DMS79 (cell line): ENCODE results near the gene SMNDC1.
"Not testable (repeated sequence)": the region's sequence is repeated elsewhere in the genome, so short reads cannot be mapped to it uniquely, and the experiment has no call there.

Experiments
- DNase-seq: peaks from one replicate; lab custom pipeline; 2025; lab: John Stamatoyannopoulos, UW

The SMNDC1 gene

GRCh38 chr10:110251392-110251791 lies 53.3 kb downstream of the SMNDC1 start:
- DNase-seq: not testable (repeated sequence)

- not testable (repeated sequence) for DNase-seq
Observed at GRCh38 chr10:110249489-110249888, 55.2 kb downstream of the SMNDC1 start.

- not testable (repeated sequence) for DNase-seq
Observed at GRCh38 chr10:110247833-110248232, 56.9 kb downstream of the SMNDC1 start.

- DNase-seq: no peak
Observed at GRCh38 chr10:110244550-110244949, 60.2 kb downstream of the SMNDC1 start.

GRCh38 chr10:110242511-110242910 lies 62.2 kb downstream of the SMNDC1 start:
- DNase-seq: no peak

- no peak for DNase-seq
Observed at GRCh38 chr10:110241841-110242240, 62.9 kb downstream of the SMNDC1 start.

- DNase-seq: no peak
Observed at GRCh38 chr10:110241407-110241806, 63.3 kb downstream of the SMNDC1 start.
